IPS-20b (cell line): ENCODE data around the gene TFDP1.

ENCODE experiments used
- H3K27ac ChIP-seq: one replicate; pipeline ENCODE4 v1.5.1; 2013; ENCODE audit warnings: low read length
- H3K27me3 ChIP-seq: 2 replicates; pipeline ENCODE4 v1.6.1; 2013; ENCODE audit warnings: mild to moderate bottlenecking, low read length, inconsistent platforms; ENCODE audit not compliant: insufficient read depth
- H3K36me3 ChIP-seq: 2 replicates; pipeline ENCODE4 v1.6.1; 2013; ENCODE audit warnings: low read depth, mild to moderate bottlenecking, inconsistent platforms, low read length, moderate library complexity; ENCODE audit not compliant: insufficient read depth
- H3K4me1 ChIP-seq: 2 replicates; pipeline ENCODE4 v1.6.1; 2013; ENCODE audit warnings: mild to moderate bottlenecking, control low read depth, inconsistent platforms, low read length, moderate library complexity; ENCODE audit not compliant: insufficient read depth
- H3K4me3 ChIP-seq: 2 replicates; pipeline ENCODE4 v1.5.1; 2013; ENCODE audit warnings: mild to moderate bottlenecking, low read length, inconsistent platforms
- H3K9ac ChIP-seq: 2 replicates; pipeline ENCODE4 v1.6.1; 2013; ENCODE audit warnings: low read depth, mild to moderate bottlenecking, inconsistent platforms, low read length, moderate library complexity
- H3K9me3 ChIP-seq: 2 replicates; pipeline ENCODE4 v1.6.1; 2013; ENCODE audit warnings: mild to moderate bottlenecking, low read depth, low read length, inconsistent platforms; ENCODE audit not compliant: insufficient read depth

Gene TFDP1

DNA sequence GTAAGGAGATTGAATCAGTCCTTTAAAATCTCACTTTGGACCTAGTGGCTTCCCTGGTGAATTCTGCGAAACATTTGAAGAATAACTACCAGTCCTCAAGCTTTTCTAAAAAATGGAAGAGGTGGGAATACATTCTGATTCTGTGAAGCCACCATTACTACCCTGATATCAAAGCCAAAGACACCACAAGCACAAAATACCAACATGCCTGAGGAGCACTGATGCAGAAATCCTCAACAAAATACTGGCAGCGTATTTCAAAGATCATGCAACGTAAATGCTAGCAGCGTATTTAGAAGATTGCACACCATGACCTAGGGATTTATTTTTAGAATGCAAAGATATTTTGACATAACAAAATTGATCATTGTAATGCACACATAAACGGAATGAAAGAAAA is 59.0 kb downstream of the TFDP1 start:
- no peak overlapping the region for H3K9ac ChIP-seq
- H3K27ac ChIP-seq, result no peak overlapping the region
- H3K4me3 ChIP-seq, result no peak overlapping the region

DNA sequence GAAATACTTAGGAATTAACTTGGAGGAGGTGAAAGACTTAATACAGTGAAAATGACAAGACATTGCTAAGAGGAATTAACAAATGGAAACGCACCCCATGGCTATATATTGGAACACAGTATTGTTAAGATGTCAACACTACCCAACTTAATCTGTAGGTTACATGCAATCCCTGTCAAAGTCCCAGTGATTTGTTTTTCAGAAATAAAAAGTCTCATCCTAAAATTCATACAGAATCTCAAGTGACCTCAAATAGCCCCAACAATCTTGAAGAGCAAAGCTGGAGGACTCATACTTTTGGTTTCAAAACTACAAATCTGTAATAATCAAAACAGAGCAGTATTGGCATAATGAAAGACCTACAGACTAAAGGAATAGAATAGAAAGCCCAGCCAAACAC is 60.2 kb downstream of the TFDP1 start:
- Histone ChIP-seq H3K27me3 (no peaks in the 10 kb centered on the region), H3K36me3 (peaks cover 25% of the 10 kb centered on the region), H3K9ac (no peak overlapping the region), H3K4me3 (no peak overlapping the region), H3K9me3 (peaks cover 42% of the 10 kb centered on the region), H3K27ac (no peak overlapping the region), H3K4me1 (no peaks in the 10 kb centered on the region)

More for the DNA sequence above, 59.0 kb downstream of the TFDP1 start:
- H3K4me1 ChIP-seq, result no peaks in the 10 kb centered on the region
- no peaks in the 10 kb centered on the region for H3K27me3 ChIP-seq
- H3K9me3 ChIP-seq, result peaks cover 42% of the 10 kb centered on the region
- H3K36me3 ChIP-seq, result peaks cover 36% of the 10 kb centered on the region

- no peaks in the 10 kb centered on the region for H3K27me3 ChIP-seq
- no peak overlapping the region for H3K4me3 ChIP-seq
- peaks cover 20% of the 10 kb centered on the region for H3K36me3 ChIP-seq
- H3K9me3 ChIP-seq, result peaks cover 38% of the 10 kb centered on the region
- no peak overlapping the region for H3K27ac ChIP-seq
- H3K9ac ChIP-seq, result no peak overlapping the region
- no peaks in the 10 kb centered on the region for H3K4me1 ChIP-seq
These were observed 60.8 kb downstream of the TFDP1 start for GRCh38 chr13:113645329-113645728.

DNA sequence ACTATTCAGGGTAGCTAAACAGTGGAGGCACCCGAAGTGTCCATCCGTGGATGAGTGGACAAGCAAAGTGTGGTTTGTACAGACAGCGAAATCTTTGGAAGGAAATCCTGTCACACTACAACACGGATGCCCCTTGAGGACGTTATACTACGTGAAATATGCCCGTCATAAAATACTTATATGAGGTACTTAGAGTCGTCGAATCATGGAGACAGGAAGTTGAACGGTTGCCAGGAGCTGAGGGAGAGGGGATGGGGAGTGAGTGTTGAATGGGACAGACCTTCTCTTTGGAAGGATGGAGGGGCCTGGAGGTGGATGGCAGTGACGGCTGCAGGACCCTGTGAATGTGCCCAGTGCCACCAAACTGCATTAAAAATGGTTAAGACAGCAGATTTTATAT is 61.8 kb downstream of the TFDP1 start:
- H3K27ac ChIP-seq, result no peak overlapping the region
- H3K4me3 ChIP-seq, result no peak overlapping the region
- H3K27me3 ChIP-seq, result no peaks in the 10 kb centered on the region
- peaks cover 13% of the 10 kb centered on the region for H3K36me3 ChIP-seq
- H3K4me1 ChIP-seq, result no peaks in the 10 kb centered on the region
- no peak overlapping the region for H3K9ac ChIP-seq
- peaks cover 34% of the 10 kb centered on the region for H3K9me3 ChIP-seq

- H3K27me3 ChIP-seq, result no peaks in the 10 kb centered on the region
- no peak overlapping the region for H3K4me3 ChIP-seq
- peaks cover 8% of the 10 kb centered on the region; the same call in 1 of the 2 replicates for H3K36me3 ChIP-seq
- no peak overlapping the region for H3K9ac ChIP-seq
- no peaks in the 10 kb centered on the region for H3K4me1 ChIP-seq
- no peak overlapping the region for H3K27ac ChIP-seq
- peaks cover 28% of the 10 kb centered on the region for H3K9me3 ChIP-seq
These were observed 62.4 kb downstream of the TFDP1 start for GRCh38 chr13:113646921-113647340.

DNA sequence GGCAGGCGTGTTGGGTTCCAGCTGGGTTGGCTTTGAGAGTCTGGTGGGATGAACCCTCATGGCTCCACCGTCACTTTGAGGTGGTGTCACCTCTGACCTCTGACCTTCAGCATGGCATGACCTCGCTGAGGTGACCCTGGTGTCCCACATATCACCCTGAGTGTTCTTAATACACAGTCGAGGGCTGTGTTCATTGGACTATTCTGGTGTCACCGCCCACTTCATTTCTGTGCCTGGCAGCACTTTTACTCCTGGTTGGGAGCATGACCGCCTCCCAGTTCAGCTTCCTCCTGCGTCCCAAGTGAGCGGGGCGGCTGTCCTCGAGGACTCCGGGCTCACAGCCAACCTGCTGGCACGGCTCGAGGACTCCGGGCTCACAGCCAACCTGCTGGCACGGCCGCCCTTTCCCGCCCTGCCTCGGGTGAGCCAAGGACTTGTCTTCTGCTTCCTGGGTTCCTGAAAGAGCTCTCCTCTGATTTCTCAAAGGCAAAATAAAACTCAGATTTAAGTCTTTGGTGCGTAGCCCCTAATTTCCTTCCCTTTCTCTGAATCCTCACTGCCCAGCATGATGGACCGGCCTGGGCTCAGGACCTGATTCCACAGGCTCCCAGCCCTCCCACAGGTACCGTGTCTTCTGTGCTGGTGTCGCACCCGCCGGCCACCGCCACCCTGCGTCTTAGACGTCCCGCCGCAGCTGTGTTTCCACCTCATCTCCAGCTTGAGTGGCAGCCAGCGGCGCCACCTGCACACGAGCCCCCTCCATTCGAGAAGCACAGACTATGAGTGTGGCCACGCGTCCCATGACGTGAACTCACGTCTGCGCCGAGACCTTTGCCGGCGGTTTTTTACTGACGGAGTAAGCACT is 63.0 kb downstream of the TFDP1 start:
- H3K9ac ChIP-seq, result no peak overlapping the region
- no peak overlapping the region for H3K27ac ChIP-seq
- peaks cover 22% of the 10 kb centered on the region; the same call in 1 of the 2 replicates for H3K9me3 ChIP-seq
- no peaks in the 10 kb centered on the region for H3K27me3 ChIP-seq
- H3K4me1 ChIP-seq, result no peaks in the 10 kb centered on the region
- H3K4me3 ChIP-seq, result no peak overlapping the region
- H3K36me3 ChIP-seq, result peaks cover 1% of the 10 kb centered on the region; the same call in 1 of the 2 replicates

DNA sequence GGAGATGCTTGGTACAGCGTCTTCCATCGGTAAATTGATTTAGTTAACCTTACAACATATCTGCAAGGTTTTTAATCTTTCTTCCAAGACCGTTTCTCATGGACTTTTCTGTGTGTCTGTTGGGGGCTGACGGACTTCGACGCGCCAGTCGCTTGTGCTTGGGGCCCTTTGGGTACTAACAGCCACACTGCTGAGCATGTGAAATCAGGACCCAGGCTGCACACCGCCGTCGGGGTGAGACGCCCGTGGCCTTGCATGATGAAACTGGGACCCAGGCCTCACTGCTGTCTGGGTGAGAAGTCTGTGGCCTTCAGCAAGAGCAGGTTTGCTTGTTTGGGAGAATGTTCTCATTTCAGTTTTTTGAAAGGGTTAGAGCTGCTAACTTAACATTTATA is 63.7 kb downstream of the TFDP1 start:
- H3K9me3 ChIP-seq, result peaks cover 16% of the 10 kb centered on the region; the same call in 1 of the 2 replicates
- no peak overlapping the region for H3K9ac ChIP-seq
- H3K4me1 ChIP-seq, result no peaks in the 10 kb centered on the region
- H3K36me3 ChIP-seq, result no peaks in the 10 kb centered on the region
- no peak overlapping the region for H3K4me3 ChIP-seq
- no peaks in the 10 kb centered on the region for H3K27me3 ChIP-seq
- H3K27ac ChIP-seq, result no peak overlapping the region

GRCh38 chr13:113649212-113649611 is 64.7 kb downstream of the TFDP1 start:
- H3K27me3 ChIP-seq, result no peaks in the 10 kb centered on the region
- no peaks in the 10 kb centered on the region for H3K4me1 ChIP-seq
- H3K4me3 ChIP-seq, result no peak overlapping the region
- no peak overlapping the region for H3K27ac ChIP-seq
- H3K9ac ChIP-seq, result no peak overlapping the region
- H3K36me3 ChIP-seq, result no peaks in the 10 kb centered on the region
- peaks cover 14% of the 10 kb centered on the region; the same call in 1 of the 2 replicates for H3K9me3 ChIP-seq

DNA sequence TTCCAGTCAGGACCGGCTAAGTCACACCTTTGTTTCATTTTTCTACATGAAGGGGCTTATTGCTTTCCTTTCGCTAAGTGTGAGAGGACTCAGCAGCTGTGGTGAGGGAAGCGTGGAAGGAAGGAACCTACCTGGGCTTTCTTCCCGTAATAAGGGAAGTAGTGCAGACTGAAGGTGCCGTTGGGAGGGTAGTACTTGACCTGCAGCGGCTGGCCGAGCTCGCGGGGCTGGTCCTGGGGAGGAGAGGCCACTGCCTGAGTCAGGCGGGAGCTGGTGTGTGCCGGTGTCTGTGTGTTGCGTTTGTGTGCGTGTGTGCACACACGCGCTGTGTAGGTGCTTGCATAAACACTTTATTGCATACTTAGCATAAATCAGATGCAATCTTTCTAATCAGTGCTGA is 65.7 kb downstream of the TFDP1 start:
- Histone ChIP-seq H3K4me1 (no peaks in the 10 kb centered on the region), H3K27me3 (no peaks in the 10 kb centered on the region), H3K9me3 (peaks cover 7% of the 10 kb centered on the region; the same call in 1 of the 2 replicates), H3K36me3 (no peaks in the 10 kb centered on the region), H3K9ac (no peak overlapping the region), H3K27ac (no peak overlapping the region), H3K4me3 (no peak overlapping the region)

DNA sequence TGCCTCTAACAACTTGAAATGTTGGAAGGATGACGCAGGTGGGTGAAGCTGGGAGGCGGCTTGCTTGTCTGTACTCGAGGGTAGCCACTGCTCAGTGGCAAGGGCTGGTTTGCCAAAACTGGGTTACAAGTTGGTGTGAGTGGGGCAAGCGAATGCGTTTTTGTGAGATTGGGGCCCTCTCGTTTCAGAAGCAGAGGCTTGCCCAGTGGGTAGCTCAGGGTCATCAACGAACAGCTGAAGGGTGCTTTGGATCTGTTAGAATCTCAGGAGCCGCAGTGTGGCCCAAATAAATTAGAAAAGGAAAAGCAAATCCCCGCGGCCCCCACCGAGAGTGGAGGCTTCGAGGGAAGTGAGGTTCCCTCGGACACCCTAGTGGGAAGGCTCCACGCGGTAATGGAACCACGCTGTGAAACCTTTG is 66.2 kb downstream of the TFDP1 start:
- no peaks in the 10 kb centered on the region for H3K27me3 ChIP-seq
- H3K4me1 ChIP-seq, result no peaks in the 10 kb centered on the region
- H3K9me3 ChIP-seq, result 0 out of 2 replicates have a peak, but pooled peaks cover 2% of the 10 kb centered on the region
- no peaks in the 10 kb centered on the region for H3K36me3 ChIP-seq
- H3K4me3 ChIP-seq, result no peak overlapping the region
- no peak overlapping the region for H3K27ac ChIP-seq
- H3K9ac ChIP-seq, result no peak overlapping the region

DNA sequence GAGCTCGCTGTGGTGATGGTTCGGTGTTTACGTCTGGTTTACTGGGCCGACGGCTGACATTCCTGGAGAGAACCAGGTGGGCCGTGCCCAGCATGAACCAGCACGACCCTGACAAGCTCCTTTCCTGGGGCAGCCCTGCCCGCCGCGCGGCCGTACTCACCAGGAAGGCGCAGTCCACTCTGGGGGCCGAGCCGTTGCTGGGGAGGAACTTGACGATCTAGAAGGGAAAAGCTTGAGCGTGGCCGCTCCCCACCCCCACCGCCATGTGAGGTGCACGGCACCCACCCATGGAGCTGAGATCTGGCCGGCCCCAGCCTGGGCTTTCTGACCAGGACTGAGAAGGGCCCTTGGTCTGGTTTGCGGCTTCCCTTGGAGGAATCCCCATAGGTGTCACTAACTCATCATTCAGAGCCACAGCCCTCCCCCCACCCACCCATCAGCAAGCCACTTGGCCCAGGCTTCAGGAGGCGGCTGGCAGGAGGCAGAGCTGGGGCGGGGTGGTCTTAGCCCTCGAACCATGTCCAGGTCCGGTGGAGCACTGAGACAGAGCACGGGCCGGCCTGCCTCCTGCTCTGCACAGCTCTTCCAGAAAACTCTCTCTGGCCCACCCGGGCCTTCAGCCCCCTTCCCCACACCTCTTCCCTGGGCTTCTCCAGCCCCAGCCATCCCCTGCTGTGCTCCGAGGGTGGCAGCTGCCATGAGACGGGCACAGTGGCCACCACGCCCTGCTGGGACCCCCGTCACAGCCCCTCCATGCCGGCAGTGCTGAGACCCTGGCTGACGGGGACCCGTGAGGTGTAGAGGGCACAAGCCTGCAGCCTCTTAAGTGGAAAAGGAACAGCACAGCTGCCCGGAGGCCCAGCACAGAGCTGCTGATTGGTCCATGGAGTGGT is 67.2 kb downstream of the TFDP1 start:
- H3K4me1 ChIP-seq, result no peaks in the 10 kb centered on the region
- H3K36me3 ChIP-seq, result no peaks in the 10 kb centered on the region
- no peak overlapping the region for H3K27ac ChIP-seq
- H3K9ac ChIP-seq, result no peak overlapping the region
- no peaks in the 10 kb centered on the region for H3K27me3 ChIP-seq
- H3K9me3 ChIP-seq, result no peaks in the 10 kb centered on the region
- no peak overlapping the region for H3K4me3 ChIP-seq
